ENCODE results near the gene TTC8.
"Not testable (repeated sequence)": the region's sequence is repeated elsewhere in the genome, so short reads cannot be mapped to it uniquely, and the experiment has no call there.

The TTC8 gene

DNA sequence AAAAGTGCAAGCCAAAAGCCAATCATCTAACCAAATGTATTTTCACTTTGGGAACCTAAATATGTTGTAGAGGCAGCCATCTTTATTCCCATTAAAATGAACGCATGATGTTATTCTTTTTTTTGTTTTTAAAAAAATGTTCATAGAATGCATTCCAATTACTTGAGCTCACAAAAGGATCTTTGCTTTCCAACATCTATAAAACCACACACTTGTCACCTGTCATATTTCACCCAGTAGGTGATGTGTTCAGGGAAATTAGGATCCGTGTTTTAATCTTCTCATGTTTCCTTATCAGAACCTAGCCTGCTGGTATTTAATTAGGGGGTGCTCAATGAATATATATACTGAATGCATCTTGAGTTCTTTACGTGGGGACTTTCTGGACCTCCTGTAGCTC, 13.6 kb downstream of the TTC8 start:
- H3K27me3 Mint-ChIP-seq: peaks cover 5% of the 10 kb centered on the region
- H3K4me3 Mint-ChIP-seq: no peak overlapping the region
- no peak overlapping the region for H3K27ac Mint-ChIP-seq
- H3K36me3 Mint-ChIP-seq: peaks cover 2% of the 10 kb centered on the region
- H3K9me3 Mint-ChIP-seq (ENCODE audit: low read depth): no peaks in the 10 kb centered on the region
- H3K4me1 Mint-ChIP-seq (ENCODE audit: low read depth): no peaks in the 10 kb centered on the region

DNA sequence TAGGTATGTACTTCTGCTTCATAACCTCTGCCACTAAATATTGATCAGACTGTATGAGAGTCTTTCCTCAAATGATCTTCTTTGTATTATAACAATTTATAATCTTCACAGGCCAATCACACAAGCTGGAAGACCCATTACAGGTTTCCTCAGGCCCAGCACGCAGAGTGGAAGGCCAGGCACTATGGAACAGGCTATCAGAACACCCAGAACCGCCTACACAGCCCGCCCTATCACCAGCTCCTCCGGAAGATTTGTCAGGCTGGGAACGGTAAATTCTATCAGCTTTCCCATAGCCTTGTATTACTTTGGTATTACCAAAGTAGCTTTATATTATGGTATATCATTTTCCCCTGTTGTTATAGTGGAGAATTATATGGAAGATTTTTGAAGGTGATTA, 16.5 kb downstream of the TTC8 start:
- H3K27me3 Mint-ChIP-seq: peaks cover 3% of the 10 kb centered on the region
- H3K9me3 Mint-ChIP-seq (ENCODE audit: low read depth): no peaks in the 10 kb centered on the region
- H3K27ac Mint-ChIP-seq: no peak overlapping the region
- H3K4me1 Mint-ChIP-seq (ENCODE audit: low read depth): no peaks in the 10 kb centered on the region
- H3K36me3 Mint-ChIP-seq: peaks cover 4% of the 10 kb centered on the region
- no peak overlapping the region for H3K4me3 Mint-ChIP-seq

DNA sequence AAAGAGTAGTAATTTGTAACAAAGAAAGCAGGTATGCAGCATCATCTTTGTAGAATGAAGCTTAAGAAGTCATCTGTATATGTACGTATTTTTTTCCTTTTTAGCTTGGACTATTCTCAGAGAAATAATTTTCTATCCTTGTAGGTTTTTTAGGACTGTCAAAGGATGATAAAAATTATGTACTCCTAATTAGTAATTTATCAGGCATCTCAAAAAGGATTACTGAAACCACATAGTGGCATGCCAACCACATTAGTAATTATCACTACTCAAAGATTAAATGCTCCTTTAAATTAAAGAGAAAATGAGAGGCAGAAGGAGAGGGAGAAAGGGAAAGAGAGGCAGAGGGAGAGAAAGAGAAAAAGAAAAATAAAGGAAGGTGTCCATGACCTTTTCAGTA, 17.3 kb downstream of the TTC8 start:
- Mint-ChIP-seq H3K9me3 (ENCODE audit: low read depth) (no peaks in the 10 kb centered on the region), H3K36me3 (peaks cover 4% of the 10 kb centered on the region), H3K27ac (no peak overlapping the region), H3K4me3 (no peak overlapping the region), H3K27me3 (peaks cover 3% of the 10 kb centered on the region), H3K4me1 (ENCODE audit: low read depth) (no peaks in the 10 kb centered on the region)

DNA sequence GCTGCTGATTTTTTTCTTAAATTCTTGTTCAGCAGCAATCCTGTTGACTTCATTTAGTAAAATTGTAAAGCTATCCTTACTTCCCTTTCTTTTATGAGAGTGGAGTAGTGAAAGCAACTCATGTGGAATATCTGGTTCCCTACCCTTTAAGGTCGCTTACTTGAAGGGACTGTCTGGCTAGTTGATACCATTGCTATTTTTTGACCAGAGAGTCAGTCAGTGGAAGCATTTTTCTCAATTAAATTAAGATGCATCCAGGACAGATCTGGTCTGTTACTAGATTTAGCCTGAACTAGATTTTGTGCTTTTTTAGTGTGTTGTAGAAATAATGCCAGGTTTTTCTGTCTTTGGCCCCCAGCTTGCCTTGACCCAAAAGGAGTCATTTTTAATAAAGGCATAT, 18.0 kb downstream of the TTC8 start:
- Mint-ChIP-seq H3K9me3 (ENCODE audit: low read depth) (no peaks in the 10 kb centered on the region), H3K27me3 (no peaks in the 10 kb centered on the region), H3K4me1 (ENCODE audit: low read depth) (no peaks in the 10 kb centered on the region), H3K4me3 (no peak overlapping the region), H3K27ac (no peak overlapping the region), H3K36me3 (peaks cover 2% of the 10 kb centered on the region)

DNA sequence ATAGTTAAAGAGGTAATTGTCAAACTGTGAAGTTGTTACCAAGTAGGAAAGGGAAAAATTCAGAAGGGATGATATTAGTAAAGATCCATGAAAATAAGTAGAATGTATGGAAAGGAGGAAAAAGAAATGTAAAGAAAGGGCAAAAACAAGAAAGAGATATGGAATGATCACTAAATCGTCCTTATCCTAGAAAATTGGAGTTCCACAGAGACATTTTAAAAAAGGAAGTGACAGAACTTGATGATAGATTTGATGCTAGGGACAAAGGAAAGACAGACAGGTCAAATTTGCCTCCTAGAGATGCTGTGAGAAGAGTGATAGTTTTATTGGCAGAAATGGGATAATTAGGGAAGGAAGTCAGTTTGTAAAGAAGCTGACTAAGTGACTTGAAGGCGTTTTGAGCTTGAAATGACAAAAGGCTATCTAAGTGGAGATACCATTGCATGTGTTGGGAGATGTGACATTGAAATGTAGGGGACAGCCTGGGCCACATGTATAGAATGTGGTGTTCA, 20.6 kb downstream of the TTC8 start:
- H3K4me1 Mint-ChIP-seq (ENCODE audit: low read depth): no peaks in the 10 kb centered on the region
- H3K9me3 Mint-ChIP-seq (ENCODE audit: low read depth): no peaks in the 10 kb centered on the region
- H3K4me3 Mint-ChIP-seq: no peak overlapping the region
- no peak overlapping the region for H3K27ac Mint-ChIP-seq
- no peaks in the 10 kb centered on the region for H3K27me3 Mint-ChIP-seq
- H3K36me3 Mint-ChIP-seq: peaks cover 2% of the 10 kb centered on the region

DNA sequence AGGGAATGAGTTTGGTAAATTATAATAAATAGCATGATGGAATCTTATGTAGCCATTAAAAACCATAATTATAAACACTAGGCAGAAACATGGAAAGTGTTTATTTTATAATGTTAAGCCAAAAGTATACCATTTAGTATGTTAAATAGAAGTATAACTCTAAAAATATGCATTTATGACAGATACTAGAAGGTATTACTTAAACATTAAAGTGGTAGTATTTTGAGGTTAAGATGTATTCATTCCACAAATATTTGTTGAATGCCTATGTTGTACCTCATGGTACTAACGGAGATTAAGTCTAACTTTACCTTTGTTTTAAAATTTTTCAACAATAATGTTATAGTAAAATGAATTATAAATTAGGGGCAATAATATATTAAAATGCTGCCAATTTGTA, 24.1 kb downstream of the TTC8 start:
- Mint-ChIP-seq H3K36me3 (peaks cover 2% of the 10 kb centered on the region), H3K4me3 (no peak overlapping the region), H3K9me3 (ENCODE audit: low read depth) (no peaks in the 10 kb centered on the region), H3K27me3 (no peaks in the 10 kb centered on the region), H3K27ac (no peak overlapping the region), H3K4me1 (ENCODE audit: low read depth) (no peaks in the 10 kb centered on the region)

DNA sequence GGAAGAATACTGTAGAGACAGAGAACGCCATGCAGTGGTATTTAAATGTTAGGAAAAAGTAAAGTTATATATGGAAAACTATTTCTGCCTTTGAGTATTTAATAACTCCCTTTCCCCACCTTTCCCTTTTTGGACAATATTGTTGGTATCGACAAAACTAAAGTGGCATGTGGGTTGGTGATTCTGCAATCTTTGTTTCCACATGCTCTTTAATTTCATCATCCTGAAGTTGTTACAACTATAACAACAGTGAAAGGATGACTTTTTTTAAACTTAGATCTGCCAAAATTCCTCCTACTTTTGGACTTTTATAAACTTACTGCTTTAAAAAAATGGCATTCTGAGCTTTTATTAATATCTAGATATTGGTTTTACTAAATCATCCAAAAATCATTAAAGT, 25.3 kb downstream of the TTC8 start:
- Mint-ChIP-seq H3K4me3 (no peak overlapping the region), H3K9me3 (ENCODE audit: low read depth) (no peaks in the 10 kb centered on the region), H3K36me3 (no peaks in the 10 kb centered on the region), H3K27ac (no peak overlapping the region), H3K27me3 (no peaks in the 10 kb centered on the region), H3K4me1 (ENCODE audit: low read depth) (no peaks in the 10 kb centered on the region)

DNA sequence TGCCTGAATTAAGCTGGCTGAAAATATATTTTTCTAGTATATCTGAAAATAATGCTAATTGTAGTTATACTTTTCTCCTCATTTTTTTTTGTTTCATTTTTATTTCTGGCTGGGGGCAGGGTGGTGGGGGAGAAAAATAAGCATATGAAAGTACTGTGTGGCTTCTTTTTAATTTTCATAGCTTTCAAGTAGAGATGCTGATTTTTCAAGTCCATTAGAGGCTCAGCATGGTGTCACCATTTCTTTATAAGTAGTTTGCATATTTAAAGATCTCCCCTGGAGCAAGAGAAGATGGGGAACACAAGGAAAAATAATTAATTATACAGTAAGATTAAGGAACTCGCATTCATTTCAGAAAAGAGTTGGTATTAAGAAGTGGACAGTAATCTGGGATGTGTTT, 27.1 kb downstream of the TTC8 start:
- Mint-ChIP-seq H3K9me3 (ENCODE audit: low read depth) (no peaks in the 10 kb centered on the region), H3K27ac (no peak overlapping the region), H3K4me3 (no peak overlapping the region), H3K36me3 (no peaks in the 10 kb centered on the region), H3K4me1 (ENCODE audit: low read depth) (no peaks in the 10 kb centered on the region), H3K27me3 (no peaks in the 10 kb centered on the region)

DNA sequence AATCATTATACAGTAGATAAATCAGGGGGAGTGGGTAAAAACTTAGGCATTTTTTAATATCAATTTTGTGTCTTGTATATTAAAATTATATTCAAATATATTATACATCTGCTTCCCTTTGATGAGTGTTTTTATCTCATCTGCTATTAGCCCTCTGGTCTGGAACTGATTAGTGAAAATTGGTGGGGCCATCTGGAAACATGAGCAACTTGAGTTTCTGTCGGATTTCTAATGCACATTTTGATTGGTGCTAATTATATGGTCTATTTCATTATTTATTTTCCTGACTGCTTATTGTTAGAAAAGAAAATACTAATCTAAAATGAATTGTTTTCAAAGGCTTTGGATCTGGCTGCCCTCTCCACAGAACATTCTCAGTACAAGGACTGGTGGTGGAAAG, 28.2 kb downstream of the TTC8 start:
- Mint-ChIP-seq H3K27ac (no peak overlapping the region), H3K4me3 (no peak overlapping the region), H3K9me3 (ENCODE audit: low read depth) (no peaks in the 10 kb centered on the region), H3K36me3 (no peaks in the 10 kb centered on the region), H3K4me1 (ENCODE audit: low read depth) (no peaks in the 10 kb centered on the region), H3K27me3 (no peaks in the 10 kb centered on the region)

DNA sequence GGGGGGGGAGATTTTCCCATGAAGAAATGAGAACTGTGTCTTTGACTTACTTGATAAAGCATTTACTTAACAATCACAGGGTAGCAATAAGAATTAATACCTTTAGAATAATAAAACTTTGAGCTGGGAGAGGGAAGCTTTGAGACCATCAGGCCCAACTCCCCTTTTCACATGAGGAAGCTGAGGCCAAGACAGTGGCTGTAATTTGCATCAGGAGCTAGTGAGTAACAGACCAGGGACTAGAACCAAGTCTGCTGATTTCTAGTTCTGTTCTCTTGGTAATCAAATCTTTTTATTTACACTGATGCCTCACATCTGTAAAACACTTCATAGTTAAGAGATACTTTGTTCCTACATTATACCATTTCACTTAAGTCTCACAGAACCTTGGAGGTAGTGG, 28.7 kb downstream of the TTC8 start:
- Mint-ChIP-seq H3K27ac (no peak overlapping the region), H3K36me3 (no peaks in the 10 kb centered on the region), H3K27me3 (no peaks in the 10 kb centered on the region), H3K4me3 (no peak overlapping the region), H3K4me1 (ENCODE audit: low read depth) (no peaks in the 10 kb centered on the region), H3K9me3 (ENCODE audit: low read depth) (no peaks in the 10 kb centered on the region)

DNA sequence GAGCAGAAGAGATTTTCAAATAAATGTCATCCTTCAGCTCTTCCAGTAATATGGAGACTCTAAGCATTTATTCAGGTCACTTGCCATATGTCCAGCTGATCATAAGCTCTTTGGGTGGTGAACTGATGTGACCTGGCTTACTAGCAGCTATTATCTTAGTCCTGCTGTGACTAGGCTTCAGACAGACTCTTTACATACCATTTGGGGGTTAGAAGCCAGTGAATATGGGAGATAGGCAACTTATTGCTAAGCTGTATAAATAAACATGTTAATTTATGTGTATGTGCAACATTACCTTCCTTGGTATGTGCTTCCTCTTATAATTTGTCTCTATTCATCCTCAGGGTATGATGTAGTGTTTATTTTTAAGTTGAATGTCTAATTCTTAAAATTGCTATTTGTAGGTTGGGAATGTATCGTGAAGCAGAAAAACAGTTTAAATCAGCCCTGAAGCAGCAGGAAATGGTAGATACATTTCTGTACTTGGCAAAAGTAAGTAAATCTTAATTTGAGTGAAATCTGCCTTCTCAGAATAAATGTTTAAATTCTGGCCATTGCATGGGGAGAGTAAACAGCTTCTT, 32.4 kb downstream of the TTC8 start:
- Mint-ChIP-seq H3K27me3 (no peaks in the 10 kb centered on the region), H3K4me3 (no peak overlapping the region), H3K9me3 (ENCODE audit: low read depth) (no peaks in the 10 kb centered on the region)

DNA sequence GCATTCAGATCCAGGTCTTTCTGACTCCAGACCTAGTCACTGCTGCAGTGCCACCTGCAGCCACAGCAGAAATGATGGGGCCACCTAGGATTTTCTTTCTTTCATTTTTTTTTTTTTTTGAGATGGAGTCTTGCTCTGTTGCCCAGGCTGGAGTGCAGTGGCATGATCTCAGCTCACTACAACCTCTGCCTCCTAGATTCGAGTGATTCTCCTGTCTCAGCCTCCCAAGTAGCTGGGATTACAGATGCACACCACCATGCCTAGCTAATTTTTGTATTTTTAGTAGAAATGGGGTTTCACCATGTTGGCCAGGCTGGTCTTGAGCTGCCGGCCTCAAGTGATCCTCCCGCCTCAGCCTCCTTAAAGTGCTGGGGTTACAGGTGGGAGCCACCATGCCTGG, 33.4 kb downstream of the TTC8 start:
- H3K27ac Mint-ChIP-seq; H3K27me3 Mint-ChIP-seq; H3K4me1 Mint-ChIP-seq (ENCODE audit: low read depth); H3K9me3 Mint-ChIP-seq (ENCODE audit: low read depth); H3K4me3 Mint-ChIP-seq: not testable (repeated sequence)
- H3K36me3 Mint-ChIP-seq: peaks cover 15% of the 10 kb centered on the region

More for the DNA sequence above, 32.4 kb downstream of the TTC8 start:
- Mint-ChIP-seq H3K4me1 (ENCODE audit: low read depth) (no peaks in the 10 kb centered on the region), H3K36me3 (peaks cover 13% of the 10 kb centered on the region), H3K27ac (no peak overlapping the region)

DNA sequence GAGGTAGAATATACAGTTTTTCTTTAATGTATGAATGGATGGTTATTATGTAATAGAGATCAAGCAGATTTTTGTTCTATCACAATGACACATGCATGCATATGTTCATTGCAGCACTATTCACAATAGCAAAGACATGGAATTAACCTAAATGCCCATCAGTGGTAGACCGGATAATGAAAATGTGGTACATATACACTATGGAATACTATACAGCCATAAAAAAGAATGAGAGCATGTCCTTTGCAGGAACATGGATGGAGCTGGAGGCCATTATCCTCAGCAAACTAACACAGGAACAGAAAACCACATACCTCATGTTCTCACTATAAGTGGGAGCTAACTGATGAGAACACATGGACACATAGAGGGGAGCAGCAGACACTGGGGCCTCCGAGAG, 34.7 kb downstream of the TTC8 start:
- peaks cover 15% of the 10 kb centered on the region for H3K36me3 Mint-ChIP-seq
- not testable (repeated sequence) for H3K4me3 Mint-ChIP-seq; H3K27me3 Mint-ChIP-seq; H3K9me3 Mint-ChIP-seq (ENCODE audit: low read depth); H3K4me1 Mint-ChIP-seq (ENCODE audit: low read depth); H3K27ac Mint-ChIP-seq

DNA sequence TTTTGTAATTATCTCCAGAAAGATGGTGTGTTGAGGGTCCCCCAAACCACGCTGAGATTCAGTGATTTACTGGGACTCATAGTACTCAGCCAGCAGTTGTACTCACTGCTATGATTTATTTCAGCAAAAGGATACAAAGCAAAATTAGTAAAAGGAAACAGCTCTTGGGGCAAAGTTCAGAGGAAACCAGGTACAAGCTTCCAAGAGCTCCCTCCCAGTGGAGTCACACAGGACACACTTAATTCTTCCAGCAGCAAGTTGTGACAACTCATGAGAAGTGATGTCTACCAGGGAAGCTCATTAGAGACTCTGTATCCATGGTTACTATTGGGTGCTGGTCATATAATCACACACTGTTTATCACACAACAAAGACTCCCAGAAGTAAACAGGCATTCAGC, 38.7 kb downstream of the TTC8 start:
- Mint-ChIP-seq H3K27ac (no peak overlapping the region), H3K9me3 (ENCODE audit: low read depth) (no peaks in the 10 kb centered on the region), H3K4me3 (no peak overlapping the region), H3K36me3 (peaks cover 15% of the 10 kb centered on the region), H3K4me1 (ENCODE audit: low read depth) (no peaks in the 10 kb centered on the region), H3K27me3 (no peaks in the 10 kb centered on the region)

DNA sequence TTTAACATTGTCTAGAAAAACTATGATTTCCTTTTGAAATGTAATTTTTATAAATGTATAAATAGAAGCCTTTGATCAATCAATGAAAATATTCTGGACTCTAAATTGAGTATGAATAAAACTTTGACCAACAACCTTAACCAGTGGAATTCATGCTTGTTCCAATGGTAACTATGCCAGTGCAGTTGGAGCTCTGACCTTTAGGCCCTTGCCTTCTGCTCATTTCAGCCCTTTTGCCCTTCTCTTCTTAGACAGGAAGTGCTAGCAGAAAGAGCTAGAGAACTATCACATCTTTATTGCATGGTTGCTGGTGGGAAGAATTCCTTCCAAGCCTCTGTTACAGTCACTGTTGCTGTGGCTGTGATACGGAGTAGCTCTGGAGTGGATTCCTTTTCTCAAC, 39.7 kb downstream of the TTC8 start:
- H3K9me3 Mint-ChIP-seq (ENCODE audit: low read depth): no peaks in the 10 kb centered on the region
- no peaks in the 10 kb centered on the region for H3K27me3 Mint-ChIP-seq
- no peaks in the 10 kb centered on the region for H3K4me1 Mint-ChIP-seq (ENCODE audit: low read depth)
- no peak overlapping the region for H3K27ac Mint-ChIP-seq
- peaks cover 11% of the 10 kb centered on the region for H3K36me3 Mint-ChIP-seq
- H3K4me3 Mint-ChIP-seq: no peak overlapping the region

DNA sequence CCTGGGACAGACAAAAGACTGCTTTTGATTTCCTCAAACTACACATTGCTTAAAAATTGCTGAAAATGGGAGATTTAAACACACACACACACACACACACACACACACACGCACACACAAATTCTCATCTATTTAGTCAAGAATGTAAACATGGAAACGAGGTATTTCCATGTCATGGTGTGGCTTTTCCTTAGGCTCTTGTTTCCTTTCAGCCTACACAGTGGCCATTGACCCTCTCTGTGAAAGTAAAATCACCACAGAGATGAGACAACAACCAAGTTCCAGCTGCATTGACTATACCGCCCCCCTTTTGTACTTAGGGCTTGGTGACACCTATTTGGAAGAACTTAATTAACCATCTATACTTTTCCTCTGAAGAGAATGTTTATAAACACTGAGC, 41.9 kb downstream of the TTC8 start:
- no peak overlapping the region for H3K27ac Mint-ChIP-seq
- H3K4me3 Mint-ChIP-seq: no peak overlapping the region
- H3K27me3 Mint-ChIP-seq: no peaks in the 10 kb centered on the region
- no peaks in the 10 kb centered on the region for H3K9me3 Mint-ChIP-seq (ENCODE audit: low read depth)
- H3K36me3 Mint-ChIP-seq: peaks cover 7% of the 10 kb centered on the region
- H3K4me1 Mint-ChIP-seq (ENCODE audit: low read depth): no peaks in the 10 kb centered on the region

All from activated naive CD8-positive, alpha-beta T cell (primary cell).